NCI-H446 treated with DMSO at 0.1 percent for 48 hours (cell line): Measurements from ENCODE around the gene GTF3C2.

ENCODE experiments used
- DNase-seq: peaks from one replicate; lab custom pipeline; 2025; lab: John Stamatoyannopoulos, UW

Gene GTF3C2

GRCh38 chr2:27296481-27296880 lies 60.1 kb downstream of the GTF3C2 start:
- no peak for DNase-seq

GRCh38 chr2:27294928-27295327 lies 61.6 kb downstream of the GTF3C2 start:
- no peak for DNase-seq

- DNase-seq = no peak
Measured at GRCh38 chr2:27291865-27292264, 64.7 kb downstream of the GTF3C2 start.

GRCh38 chr2:27290549-27290948 lies 66.0 kb downstream of the GTF3C2 start:
- DNase-seq = no peak

GRCh38 chr2:27288610-27289009 lies 68.0 kb downstream of the GTF3C2 start:
- DNase-seq = no peak

- DNase-seq = no peak
Measured at GRCh38 chr2:27285481-27285880, 71.1 kb downstream of the GTF3C2 start.

- no peak for DNase-seq
Measured at GRCh38 chr2:27284996-27285395, 71.6 kb downstream of the GTF3C2 start.

- no peak for DNase-seq
Measured at GRCh38 chr2:27282892-27283291, 73.7 kb downstream of the GTF3C2 start.

GRCh38 chr2:27281855-27282559 lies 74.6 kb downstream of the GTF3C2 start, which contains the start of gene TRIM54:
Gene TRIM54, plus strand, starts transcription at chr2:27282429. Its CDS starts 303 bp downstream, at chr2:27282732.
- DNase-seq = no peak

GRCh38 chr2:27281442-27281841 lies 75.1 kb downstream of the GTF3C2 start:
- DNase-seq = no peak

- DNase-seq = no peak
Measured at GRCh38 chr2:27280826-27281225, 75.7 kb downstream of the GTF3C2 start.

- DNase-seq = no peak
Measured at GRCh38 chr2:27278010-27278409, 78.6 kb downstream of the GTF3C2 start.
